Activated CD4-positive, alpha-beta T cell treated with anti-CD3 and anti-CD28 coated beads for 48 hours (primary cell): Measurements from ENCODE around the gene CTSH.
A peak's percentile ranks its signal among the peaks of the same experiment; 100 is the strongest.

Experiments
- DNase-seq: peaks from one replicate; pipeline ENCODE4 v3.0.0-alpha.2; 2020

CTSH gene, protein sequence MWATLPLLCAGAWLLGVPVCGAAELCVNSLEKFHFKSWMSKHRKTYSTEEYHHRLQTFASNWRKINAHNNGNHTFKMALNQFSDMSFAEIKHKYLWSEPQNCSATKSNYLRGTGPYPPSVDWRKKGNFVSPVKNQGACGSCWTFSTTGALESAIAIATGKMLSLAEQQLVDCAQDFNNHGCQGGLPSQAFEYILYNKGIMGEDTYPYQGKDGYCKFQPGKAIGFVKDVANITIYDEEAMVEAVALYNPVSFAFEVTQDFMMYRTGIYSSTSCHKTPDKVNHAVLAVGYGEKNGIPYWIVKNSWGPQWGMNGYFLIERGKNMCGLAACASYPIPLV

DNA sequence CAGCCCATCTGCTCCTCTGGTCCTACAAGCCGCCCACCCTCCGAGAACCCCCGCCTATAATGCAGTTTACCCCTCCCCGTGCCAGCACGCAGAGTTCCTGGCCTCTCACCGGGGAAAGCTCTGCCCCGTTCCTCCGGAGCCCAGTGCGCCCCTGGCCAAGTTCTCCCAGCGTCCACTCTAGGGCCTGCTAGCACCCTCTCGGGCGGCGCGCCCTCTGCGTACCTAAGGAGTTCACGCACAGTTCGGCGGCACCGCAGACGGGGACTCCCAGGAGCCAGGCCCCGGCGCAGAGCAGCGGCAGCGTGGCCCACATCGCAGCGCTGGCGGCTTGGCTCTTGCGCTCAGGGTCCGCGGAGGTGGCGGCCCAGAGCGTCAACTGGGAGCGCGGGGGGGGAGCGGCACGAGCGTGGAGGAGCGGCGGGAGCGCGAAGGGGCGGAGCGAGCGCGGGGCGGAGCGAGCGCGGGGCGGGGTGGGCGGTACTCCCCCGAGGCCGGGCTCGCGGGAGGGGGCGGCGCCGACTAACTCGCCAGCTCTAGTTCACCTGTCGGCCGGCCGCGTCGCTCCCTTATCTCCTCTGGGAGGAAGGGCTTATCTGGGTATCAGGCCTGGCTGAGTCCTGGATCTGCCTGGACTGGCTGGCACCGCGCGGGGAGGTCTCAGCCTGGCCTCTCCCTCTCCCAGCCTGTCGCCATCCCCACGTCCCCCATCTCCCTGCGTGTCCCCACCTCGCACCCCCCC, at the start of gene CTSH:
CTSH (minus strand) TSS at position 378 of the 739 bp plus-strand sequence; CDS start at position 313, 65 bp downstream.
- DNase-seq, result peak; percentile 76

DNA sequence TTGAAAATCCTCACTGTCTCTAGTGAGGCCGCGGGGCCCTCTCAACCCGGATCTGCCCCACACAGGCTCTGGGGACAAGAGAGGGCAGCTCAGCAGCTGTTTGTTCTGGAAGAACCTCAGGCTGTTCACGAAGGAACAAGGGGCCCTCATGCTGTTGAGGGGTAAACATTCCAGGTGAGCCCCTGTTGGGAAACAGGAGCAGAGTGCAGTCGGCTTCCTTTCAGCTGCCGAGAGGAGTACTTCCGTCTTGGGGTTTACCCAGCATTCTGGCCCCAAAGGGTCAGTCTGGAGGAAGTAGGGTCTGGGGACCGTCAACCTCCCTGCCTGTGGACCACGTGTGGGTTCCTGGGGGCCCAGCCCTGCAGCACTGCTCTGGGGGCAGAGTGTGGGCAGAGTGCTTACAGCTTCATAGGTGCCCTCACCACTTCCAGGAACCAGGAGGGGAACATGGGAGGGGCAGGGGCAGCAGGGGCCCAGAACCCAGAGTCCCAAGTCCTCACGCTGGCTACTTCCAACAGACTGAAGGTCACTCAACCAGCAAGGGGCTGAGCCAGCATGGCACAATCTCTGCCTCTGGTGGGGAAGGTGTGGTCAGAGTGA, 49.2 kb upstream of the CTSH start:
- DNase-seq, result no peak

DNA sequence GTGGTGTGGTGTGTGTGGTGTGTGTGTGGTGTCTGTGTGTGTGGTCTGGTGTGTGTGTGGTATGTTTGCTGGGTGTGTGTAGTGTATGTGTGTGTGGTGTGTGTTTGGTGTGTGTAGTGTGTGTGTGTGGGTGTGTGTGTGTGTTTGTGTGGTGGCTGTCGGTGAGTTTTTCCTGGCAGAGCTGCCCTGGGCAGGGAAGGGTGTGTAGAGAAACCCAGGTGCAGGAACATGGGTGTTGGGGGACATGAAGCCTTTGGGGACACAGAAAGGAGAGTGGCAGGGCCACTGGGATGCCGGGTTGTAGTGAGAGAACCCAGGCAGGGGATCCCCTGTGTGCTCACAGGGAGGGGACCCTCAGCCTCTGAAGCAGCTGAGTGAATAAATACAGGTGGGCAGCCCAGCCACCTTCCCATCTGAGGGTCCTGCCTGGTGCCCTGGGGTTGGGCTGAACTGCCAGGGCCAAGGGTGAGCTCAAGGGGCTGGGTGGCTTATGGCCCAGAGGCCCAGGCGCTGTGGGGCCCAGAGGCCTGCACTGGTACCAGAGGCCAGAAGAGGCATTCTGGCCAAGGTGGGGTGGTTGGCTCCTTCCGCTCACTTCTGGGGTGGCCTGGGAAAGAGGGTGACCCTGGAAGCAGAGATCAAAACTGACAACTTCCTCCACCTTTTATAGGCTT, 48.5 kb upstream of the CTSH start:
- no peak for DNase-seq

DNA sequence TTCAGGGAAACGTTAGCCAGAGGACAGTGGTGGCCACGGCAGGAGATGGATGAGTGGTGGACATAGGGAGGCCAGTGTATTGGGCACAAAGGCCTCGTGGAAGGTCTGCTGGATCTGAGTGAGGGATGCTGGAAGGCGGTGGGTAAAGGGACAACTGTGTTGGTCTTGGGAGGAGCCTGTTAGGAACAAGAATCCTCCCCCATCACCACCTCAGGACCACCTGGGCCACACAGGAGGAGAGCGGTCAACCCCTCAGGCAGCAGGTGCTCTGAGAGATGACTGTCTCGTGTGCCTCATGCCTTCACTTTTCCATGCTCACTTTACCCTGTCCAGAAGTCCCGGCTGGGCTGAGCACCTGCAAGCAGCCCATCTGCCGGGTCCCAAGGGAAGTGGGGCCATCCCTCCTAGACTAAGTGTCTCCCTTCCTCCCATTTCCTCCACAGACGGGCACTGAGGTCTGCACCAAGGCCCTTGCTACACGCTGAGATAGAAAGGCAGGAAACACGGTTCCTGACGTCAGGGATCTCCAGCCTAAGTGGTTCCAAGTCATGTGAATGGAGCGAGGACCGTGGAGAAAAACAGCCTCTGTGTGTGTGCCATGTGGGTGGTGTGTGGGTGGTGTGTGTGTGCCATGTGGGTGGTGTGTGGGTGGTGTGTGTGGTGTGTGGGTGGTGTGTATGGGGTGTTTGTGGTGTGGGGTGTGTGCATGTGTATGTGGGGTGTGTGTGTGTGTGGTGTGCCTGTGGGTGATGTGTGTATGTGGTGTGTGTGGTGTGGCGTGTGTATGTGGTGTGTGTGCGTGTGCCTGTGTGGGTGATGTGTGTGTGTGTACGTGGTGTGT, 47.8 kb upstream of the CTSH start:
- DNase-seq, result no peak

DNA sequence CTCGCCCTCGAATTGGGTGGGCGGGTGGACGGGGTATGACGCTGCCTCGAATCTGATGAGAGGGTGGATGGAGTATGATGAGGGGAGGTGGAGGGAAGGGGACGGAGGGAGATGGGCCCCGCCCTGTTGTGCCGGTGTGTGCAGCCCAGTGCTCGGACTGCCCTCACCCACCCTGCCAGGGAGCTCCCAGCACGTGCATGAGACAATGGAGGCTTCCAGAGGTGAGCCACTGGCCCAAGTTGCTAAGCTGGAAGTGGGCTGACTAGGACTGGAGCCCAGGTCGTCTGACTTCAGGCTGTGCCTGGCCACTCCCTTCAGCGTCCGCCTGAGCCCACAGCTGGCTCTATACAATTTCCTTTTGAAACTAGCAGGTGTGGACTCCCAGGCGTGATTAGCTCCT, 47.0 kb upstream of the CTSH start:
- DNase-seq, result no peak

DNA sequence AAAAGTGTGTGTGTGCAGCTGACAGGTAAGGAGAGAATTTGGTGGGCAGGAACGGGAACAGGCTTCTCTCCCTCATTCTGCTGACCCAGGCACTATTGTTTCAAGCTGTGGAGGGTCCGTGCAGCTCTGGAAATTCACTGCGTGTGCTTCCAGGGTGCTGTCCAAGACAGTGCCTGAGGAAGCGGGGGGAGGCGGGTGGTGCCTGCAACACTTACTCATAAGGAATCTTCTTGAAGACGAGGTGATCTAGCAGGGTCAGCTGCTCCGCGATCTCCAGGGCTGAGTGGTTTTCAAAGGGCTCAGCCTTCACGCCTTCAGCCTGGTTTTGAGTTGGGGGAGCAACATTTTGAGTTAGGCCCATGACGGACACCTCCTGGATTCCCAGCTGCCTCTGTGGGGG, 46.6 kb upstream of the CTSH start:
- DNase-seq, result no peak

DNA sequence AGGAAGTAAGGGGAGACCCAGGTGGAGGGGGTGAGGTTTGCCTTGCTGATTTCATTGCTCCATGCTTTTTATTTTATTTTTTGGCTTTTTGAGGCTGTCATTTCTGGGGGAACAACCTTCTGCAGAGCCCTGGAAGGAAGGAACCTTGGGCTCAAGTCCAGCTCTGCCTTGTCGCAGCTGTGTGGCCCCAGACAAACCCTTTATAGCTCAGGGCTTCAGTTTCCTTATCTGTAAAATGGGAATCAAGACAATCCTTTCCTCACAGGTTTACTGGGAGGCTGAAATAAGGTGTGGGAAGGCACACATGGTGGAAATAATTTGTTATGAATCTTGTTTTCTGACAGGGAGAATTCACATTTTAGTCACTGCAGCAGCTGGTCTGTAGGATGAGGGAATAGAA, 45.4 kb upstream of the CTSH start:
- DNase-seq, result no peak

DNA sequence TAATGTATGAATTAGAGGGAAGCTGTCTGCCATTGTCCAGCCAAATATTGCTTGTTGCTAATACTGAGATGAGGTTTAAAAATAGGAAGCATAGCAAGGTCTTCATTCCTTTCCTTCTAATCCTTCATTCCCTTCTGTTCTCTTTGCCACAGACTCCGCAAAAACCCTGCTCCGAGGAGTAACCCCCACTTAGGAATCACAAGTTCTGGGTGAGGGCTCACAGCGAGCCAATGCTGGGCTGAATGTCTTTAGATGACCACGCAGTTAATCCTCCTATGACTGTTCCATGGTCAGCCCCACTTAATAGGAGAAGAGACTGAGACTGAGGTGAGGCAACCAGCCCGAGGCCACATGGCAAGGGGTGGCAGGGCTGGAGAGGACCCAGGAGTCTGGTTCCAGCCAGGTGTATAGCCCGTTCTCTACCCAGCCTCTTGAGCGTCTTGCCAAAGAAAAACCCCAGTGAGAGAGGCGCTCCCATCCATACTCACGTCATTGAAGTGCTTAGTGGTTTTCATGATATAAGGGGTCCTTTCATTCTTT, 44.9 kb upstream of the CTSH start:
- no peak for DNase-seq

DNA sequence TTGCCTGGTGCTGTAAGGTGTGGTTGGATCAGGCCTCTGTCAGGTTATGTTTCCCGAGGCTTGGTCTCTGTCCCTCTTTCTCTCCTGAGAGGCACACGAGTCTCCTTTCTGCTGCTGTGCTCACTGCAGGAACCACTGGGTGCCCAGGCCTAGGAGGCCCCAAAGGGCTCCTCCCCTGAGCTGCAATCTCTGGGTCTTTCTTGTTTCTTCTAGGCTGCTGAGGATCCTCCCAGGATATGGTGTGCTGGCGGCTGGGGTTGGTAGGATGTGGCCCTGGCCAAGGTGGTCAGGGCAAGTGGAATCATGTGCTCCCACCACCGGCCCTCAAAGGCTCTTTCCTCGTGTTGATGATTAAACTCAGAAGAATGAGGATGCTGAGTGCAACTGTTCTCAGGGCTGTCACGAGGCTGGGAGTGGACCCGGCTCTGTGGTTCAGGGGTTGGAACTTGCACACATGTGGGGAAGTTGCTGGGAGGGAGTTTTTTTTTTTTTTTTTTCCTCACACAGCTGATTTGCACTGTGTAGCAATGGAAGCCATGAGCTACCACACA, 43.6 kb upstream of the CTSH start:
- DNase-seq, result no peak

DNA sequence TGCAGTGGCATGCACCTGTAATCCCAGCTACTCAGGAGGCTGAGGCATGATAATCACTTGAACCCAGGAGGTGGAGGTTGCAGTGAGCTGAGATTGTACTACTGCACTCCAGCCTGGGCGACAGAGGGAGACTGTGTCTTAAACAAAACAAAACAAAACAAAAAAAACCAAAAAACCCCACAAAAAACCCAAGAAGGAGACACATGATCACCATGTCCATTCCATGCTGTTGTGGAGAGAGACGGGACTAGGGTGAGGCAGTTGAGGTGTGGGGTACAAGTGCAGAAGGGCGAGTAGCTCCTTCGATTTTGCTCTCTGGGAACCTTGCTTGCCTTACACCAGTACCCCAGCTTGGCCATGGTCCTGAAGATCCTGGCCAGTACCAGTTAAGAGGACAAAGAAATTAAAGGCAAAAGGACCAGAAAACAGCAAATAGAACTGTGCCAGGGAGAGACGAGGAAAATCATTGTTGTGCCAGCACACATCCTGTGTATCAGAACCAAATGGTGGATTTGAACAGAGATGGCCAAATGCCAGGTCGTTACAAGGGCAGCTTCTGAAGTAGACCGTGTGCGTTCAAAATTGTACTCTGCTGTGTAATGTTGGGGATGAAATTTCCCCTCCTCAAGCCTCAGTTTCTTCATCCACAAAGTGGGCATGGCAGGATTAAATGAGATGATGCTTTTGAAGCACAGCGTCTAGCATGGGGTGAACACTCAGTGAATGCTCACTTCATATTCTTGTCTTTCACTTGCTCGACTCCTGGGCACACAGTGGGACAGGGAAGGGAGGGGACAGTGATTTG, 42.9 kb upstream of the CTSH start:
- DNase-seq, result no peak

DNA sequence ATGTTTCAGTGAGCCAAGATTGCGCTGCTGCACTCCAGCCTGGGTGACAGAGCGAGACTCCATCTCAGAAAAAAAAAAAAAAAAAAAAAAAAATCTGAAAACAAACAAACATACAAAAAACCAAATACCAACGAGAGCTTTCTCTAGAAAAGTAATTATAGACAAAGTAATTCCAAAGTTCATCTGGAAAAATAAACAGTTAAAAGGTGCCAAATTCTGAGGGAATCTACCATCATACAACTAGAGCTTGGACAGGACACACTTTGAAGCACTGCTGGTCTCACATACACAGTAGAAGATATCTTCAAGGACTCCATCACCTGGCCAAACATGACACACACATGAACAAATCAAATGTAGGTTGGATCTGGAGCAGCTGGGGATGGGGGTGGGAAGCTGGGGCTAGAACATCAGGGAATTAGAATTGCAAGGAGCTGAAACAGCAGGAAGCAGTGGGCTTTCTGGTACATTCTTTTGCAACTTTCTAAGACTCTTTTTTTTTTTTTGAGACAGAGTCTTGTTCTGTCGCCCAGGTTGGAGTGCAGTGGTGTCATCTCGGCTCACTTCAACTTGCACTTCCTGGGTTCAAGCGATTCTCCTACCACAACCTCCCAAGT, 41.1 kb upstream of the CTSH start:
- no peak for DNase-seq

DNA sequence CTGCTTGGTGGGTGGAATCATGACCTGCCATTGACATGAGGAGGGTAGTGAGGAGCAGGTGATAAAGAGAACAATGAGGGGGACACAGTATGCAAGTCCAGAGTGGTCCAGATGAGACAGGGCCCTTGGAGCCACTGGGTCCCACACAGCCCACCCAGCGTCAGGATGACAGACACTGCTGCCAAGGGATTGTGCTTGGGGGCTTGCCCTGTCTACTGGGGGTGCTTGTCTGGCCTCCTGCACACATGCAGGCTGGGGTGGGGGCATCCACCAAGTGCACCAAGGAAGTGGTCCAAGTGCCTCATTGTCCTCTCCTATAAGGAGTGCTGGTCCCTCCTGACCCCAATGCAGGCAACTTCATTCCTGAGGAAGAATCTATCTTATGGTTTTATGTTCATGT, 39.2 kb upstream of the CTSH start:
- no peak for DNase-seq

DNA sequence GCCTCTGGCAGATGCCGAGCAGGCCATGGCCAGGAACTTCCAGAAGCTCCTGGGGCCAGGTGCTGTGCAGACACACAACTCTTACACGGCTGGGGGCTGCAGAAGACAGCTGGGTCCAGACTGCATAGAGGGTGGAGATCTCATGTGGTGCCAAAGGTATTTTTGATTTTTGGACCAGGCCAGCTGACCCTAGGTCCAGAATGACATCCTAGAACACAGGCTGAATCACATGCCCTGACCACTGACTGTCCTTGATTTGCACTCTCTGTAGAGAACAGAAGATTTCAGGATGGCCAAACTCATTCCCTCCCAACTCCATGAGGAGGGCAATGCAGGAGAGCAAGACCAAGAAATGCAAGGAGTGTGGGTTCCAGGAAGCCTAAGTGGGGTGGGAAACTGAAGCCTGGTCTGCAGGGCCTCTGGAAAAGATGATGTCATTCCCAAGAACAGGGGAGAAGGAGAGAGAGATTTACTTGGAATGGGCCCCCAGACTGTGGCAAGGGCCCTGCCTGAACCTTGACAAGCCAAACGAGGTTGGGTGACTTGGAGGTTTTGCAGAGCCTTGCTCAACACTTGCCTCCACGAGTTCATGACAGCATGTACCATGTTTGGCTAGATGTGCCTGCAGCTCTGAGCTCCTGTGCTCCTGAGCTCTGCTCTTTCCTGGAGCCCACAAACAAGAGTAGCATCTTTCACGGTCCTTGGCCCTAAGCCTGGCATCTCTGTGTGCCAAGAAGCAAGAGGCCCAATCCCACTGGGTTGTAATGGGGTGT, 38.5 kb upstream of the CTSH start:
- DNase-seq, result no peak

DNA sequence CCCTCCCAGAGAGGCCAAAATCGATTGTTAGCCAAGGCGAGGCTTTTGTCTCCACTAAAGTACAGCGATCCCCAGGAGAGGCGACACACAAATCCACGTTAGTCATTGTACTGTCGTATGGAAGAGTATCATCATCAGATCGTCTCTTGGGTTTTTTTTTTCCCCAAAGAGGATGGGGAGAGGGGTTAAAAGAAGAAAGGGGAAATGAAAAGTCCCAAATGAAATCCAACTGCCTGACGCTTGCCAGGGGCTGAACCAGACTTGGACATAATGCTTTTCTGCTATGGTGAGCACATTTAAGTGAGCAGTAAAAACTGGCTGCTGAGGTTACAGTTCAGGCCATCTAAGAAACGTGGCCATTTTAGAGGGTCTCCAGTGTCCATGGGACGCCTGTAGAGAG, 37.9 kb upstream of the CTSH start:
- DNase-seq, result no peak

DNA sequence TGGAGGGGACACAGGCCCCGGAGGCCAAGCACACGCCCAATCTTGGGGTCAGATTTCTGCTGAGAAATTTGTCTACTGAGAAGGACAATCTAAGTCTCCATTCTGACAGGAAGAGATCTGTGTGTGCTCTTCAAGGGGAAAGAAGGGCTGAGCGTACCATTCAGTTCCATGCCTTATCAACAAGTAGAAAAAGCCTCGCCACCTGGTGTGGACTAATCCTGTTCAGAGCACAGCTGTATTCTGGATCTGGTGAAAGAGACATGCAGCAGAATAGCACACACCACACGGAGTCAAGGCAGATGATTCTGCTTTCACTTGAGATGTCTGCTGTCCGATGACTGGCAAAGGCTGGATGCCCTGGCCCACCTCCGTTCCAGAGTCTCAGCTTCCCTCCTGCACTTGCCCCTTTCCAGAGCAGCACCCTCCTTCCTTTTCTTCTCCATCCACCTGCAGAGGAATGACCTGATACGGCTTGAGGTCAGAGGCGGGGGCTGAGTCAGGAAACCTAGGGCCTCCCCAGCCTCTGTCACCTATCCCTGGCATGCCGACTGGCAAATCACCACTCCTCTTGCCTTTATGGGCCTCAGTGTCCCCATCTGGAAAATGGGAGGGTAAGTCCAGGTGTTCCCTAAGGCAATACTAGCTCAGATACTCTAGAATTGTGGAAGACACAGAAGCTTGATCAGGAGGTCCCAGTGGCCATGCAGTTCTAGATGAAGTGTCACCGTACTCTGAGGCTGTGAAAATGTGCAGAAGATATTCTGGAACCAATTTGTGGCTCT, 36.9 kb upstream of the CTSH start:
- no peak for DNase-seq

DNA sequence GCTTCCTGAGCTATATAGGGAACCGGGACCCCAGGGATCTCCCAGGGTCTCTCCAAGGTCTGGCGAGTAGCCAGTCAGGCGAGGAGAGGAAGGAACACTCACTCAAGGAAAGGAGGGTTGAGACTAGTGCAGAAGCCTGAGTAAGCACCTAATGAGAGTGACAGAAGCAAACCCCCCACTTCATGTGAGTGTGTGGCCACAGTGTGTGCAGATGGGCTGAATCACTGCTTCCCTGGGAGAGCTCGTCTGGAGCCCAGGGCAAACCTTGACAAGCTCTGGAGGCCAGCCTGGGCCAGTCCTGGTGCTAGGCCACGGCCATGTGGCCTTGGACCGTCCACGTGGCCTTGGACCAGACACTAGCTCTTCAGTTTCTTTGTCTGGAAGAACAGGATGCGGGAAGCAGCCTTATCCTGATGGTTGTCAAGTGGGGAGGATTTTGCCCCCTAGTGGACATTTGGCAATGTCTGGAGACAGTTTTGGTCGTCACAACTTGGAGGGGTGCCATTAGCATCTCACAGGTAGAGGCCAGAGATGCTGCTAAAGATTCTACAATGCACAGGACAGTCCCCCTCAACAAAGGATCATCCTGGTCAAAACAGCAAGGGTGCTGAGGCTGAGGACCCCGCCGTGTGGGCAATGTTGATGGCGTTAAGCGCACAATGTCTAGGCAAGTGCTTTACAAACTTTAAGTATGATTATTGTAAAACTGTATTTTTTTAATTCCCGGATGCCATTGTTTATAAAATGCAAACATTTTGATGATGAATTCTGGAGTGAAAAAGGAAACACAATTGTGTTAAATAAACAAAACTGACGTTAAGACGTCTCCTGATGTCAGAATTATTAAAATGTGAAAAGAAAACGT, 34.8 kb upstream of the CTSH start:
- DNase-seq, result peak; percentile 42

DNA sequence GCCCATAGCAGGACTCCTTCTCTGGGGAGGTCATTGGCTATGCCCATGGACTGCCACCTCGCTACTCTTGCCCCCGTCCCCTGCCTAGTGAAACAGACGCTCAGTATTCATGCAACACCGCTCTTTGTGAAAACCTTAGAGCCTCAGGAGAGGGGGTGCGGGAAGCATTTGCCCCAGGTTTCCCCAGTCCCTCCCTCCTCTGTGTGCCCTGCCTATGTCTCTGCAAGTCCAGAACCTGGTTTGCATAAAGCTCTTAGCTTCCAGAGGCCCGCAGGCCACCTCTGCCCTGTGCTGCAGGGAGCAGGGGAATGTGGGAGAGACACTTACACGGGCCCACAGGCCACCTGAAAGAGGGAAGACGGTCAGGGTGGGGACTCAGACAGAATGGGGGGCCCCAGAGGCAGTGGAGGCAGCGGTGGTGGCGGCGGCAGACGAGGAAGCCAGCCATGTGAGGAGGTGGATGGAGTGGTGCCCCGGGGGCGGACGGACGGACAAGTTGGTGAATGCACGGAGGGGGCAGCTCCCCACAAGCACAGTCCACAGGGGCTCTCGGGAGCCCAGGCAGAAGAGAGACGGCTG, 33.8 kb upstream of the CTSH start:
- DNase-seq, result no peak
